Activated CD4-positive, CD25-positive, alpha-beta regulatory T cell treated with anti-CD3 and anti-CD28 coated beads, Interleukin-2, amount 50 U/mL, for 24 hours (primary cell): Measurements from ENCODE around the gene SKA3.
A peak's percentile ranks its signal among the peaks of the same experiment; 100 is the strongest.
"Not testable (repeated sequence)": the region's sequence is repeated elsewhere in the genome, so short reads cannot be mapped to it uniquely, and the experiment has no call there.

Source experiments
- ATAC-seq, 2 donors: fragments of 150-1000 bp; cut with Tn5 transposase; one replicate each; pipeline ENCODE4 v1.10.0; 2021; ENCODE audit warnings: mild to moderate bottlenecking in 1 of 2, moderate library complexity in 1 of 2

The SKA3 gene

GRCh38 chr13:21176215-21176981 is at the start of gene SKA3, which contains the start of gene MRPL57:
TSS of gene SKA3 (minus strand) at chr13:21176552. CDS start at chr13:21176477, 75 bp downstream.
TSS of gene MRPL57 (plus strand) at chr13:21176658. CDS start at chr13:21176917, 259 bp downstream.
- ATAC-seq: peak; percentile 98

- no peak for ATAC-seq
Measured at GRCh38 chr13:21225082-21225481, 48.7 kb upstream of the SKA3 start.

- no peak for ATAC-seq
Measured at GRCh38 chr13:21221268-21221667, 44.9 kb upstream of the SKA3 start.

GRCh38 chr13:21219716-21220115 is 43.4 kb upstream of the SKA3 start:
- not testable (repeated sequence) for ATAC-seq

- ATAC-seq: no peak
Measured at GRCh38 chr13:21219036-21219381, 42.7 kb upstream of the SKA3 start.

GRCh38 chr13:21218351-21219035 is 42.1 kb upstream of the SKA3 start:
- ATAC-seq: peak; percentile 25 to 67

- ATAC-seq: no peak
Measured at GRCh38 chr13:21216332-21216731, 40.0 kb upstream of the SKA3 start.

- ATAC-seq: not testable (repeated sequence)
Measured at GRCh38 chr13:21215419-21215818, 39.1 kb upstream of the SKA3 start.

- no peak for ATAC-seq
Measured at GRCh38 chr13:21212138-21212775, 35.9 kb upstream of the SKA3 start.

GRCh38 chr13:21208652-21209154 is 32.4 kb upstream of the SKA3 start:
- no peak for ATAC-seq

GRCh38 chr13:21202767-21203531 is 26.6 kb upstream of the SKA3 start:
- no peak for ATAC-seq

- ATAC-seq: not testable (repeated sequence)
Measured at GRCh38 chr13:21201456-21202190, 25.3 kb upstream of the SKA3 start.

GRCh38 chr13:21198391-21198790 is 22.0 kb upstream of the SKA3 start:
- ATAC-seq: not testable (repeated sequence)

- ATAC-seq: not testable (repeated sequence)
Measured at GRCh38 chr13:21197606-21198225, 21.4 kb upstream of the SKA3 start.

- not testable (repeated sequence) for ATAC-seq
Measured at GRCh38 chr13:21194756-21195155, 18.4 kb upstream of the SKA3 start.

GRCh38 chr13:21186410-21186809 is 10.1 kb upstream of the SKA3 start:
- not testable (repeated sequence) for ATAC-seq

- ATAC-seq: no peak
Measured at GRCh38 chr13:21181671-21182070, 5.3 kb upstream of the SKA3 start.

GRCh38 chr13:21176982-21177284 is 581 bp upstream of the SKA3 start:
- ATAC-seq: peak; percentile 26 to 27

- ATAC-seq: no peak
Measured at GRCh38 chr13:21175656-21176214, 617 bp downstream of the SKA3 start.

- not testable (repeated sequence) for ATAC-seq
Measured at GRCh38 chr13:21173767-21174166, 2.6 kb downstream of the SKA3 start.

GRCh38 chr13:21171420-21171819 is 4.9 kb downstream of the SKA3 start:
- ATAC-seq: no peak
